Measurements from ENCODE around the gene BAIAP2L1.

The BAIAP2L1 gene

DNA sequence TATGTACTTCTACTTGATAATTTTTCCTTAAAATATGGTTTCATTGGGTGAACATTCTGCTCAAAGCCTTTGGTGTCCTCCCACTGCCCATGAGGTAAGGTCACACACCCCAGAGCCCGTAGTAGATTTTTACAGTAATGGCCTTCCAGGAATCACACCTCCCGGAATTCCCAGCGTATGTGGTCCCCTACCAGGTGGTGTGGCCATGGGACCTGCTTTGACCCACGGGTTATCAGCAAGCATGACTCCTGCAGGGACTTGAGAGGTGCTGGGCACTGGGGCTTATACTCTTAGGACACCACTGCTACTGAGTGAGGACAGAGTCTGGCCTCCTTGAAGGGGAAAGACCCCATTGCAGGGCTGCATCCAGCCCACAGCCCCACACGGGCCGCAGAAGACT, 42.2 kb downstream of the BAIAP2L1 start:
- DNase-seq (ENCODE audit: low read depth in 2 of 2) = no peak

DNA sequence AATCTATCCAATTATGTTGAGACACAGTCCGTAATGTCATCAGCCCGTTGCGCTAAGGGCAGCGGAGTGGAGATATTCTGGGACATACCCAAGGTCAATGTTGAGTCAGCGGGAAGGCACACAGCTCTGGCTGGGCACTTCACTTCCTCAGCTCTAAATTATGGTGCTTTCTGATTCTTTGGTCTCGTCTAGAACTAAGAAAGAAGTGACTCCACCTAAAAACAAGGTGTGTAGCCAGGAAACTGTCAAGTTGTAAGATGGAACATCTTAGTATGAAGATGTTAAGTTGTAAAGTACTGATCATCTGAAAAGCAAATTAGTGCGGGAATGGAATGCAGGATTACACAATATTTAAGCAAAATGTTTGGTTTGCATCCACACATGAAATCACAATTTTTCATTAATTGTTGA, 43.1 kb downstream of the BAIAP2L1 start:
- DNase-seq (ENCODE audit: low read depth in 2 of 2) = no peak

DNA sequence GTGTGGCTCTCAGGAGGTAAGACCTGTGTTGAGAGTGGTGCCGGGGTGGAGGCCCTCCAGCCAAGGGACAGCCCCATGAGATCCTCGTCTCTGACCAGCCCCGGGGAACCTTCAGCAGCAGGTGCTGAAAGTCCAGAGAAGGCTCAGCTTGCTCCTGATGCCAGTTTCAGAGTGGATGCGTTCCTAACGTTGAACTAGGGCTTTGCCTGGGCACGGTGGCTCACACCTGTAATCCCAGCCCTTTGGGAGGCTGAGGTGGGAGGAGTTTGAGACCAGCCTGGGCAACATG, 45.7 kb downstream of the BAIAP2L1 start:
- DNase-seq (ENCODE audit: low read depth in 2 of 2) = no peak

DNA sequence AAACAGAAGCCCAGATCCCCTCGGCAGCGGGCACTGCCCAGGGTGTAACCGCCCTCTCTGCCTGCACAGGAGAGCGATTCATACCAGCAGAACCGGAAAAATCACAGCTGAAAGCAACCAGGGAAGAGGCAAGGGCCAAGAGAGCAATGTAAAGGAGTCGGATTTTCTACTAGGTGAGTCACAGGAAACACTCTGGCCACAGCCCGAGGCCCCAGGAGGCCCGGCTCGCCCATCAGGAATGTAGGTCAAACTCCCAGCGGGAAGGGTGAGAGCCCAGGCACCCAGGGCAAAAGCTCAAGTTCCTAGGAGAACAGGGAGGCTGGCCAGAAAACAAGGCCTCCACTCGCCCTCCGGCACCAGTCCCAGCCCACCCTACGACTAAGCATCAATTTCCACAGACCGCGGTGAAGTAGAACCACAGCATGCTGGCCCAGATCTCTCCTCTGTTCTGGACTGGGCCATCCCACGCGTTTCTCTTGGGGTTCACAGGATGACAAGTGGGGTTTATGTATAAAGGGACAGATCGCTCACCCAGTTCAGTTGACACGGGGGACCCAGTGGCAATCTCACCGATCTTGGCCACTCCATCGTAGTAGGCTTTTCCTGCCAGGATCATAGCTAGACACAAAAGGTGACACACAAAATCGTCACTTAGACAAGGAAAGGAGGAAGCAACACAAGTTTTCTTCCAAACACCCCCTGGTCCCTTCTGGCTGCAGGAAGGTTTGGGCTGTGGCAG, 46.2 kb downstream of the BAIAP2L1 start:
- DNase-seq (ENCODE audit: low read depth in 2 of 2) = no peak

DNA sequence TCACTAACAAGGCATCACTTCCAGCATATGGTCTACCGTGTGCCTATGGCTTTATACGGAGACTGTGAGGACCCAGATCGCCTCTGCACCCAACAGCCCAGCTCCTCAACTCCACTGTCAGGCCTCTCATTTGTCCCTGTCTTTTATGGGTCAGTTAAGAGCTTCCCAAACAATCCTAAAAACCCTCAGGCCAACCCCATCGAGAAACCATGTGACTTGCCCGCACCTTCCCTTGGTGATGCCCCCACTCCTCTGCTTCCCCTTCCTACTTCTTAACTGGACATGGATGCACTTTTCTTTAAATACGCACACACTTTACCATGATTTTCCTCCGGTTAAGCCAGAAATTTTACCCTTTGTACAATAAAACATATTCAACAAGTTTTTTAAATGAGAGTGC, 46.8 kb downstream of the BAIAP2L1 start:
- DNase-seq (ENCODE audit: low read depth in 2 of 2) = no peak

DNA sequence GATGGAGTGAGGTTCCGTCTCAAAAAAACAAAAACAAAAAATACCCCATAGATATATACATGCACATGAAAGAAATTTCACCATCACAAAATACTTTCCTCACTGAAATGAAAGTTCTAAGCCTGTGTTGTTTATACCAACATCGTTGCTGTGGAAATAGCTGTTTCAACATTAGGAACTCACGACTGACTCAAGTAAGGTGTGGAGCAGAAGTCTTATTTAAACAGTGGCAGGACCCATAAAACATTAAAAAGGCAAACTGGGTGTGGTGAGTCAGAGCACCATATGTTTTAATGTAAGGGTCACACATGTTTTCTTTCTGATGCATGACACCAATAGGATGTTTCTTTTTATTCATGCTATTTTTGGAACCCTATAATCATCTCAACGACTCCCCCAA, 48.3 kb downstream of the BAIAP2L1 start:
- DNase-seq (ENCODE audit: low read depth in 2 of 2) = no peak

DNA sequence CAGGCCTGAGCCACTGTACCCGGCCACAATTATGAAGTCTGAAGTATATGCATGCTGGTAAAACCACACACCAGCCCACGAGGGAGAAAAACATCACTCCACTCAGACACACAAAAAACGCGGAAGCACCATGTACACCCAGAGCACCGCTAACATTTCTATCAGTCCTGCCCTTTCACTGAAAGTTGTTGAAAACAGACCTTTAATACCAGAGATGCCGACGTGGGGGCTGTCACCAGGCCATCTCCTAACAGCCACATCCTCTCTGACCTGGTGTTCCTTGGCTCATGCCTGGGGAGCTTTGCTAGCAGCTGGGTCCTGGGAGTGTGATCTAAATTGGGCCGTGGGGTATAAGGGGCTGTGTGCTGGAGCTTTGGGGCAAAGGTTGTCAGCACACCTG, 49.8 kb downstream of the BAIAP2L1 start:
- DNase-seq (ENCODE audit: low read depth in 2 of 2) = no peak

DNA sequence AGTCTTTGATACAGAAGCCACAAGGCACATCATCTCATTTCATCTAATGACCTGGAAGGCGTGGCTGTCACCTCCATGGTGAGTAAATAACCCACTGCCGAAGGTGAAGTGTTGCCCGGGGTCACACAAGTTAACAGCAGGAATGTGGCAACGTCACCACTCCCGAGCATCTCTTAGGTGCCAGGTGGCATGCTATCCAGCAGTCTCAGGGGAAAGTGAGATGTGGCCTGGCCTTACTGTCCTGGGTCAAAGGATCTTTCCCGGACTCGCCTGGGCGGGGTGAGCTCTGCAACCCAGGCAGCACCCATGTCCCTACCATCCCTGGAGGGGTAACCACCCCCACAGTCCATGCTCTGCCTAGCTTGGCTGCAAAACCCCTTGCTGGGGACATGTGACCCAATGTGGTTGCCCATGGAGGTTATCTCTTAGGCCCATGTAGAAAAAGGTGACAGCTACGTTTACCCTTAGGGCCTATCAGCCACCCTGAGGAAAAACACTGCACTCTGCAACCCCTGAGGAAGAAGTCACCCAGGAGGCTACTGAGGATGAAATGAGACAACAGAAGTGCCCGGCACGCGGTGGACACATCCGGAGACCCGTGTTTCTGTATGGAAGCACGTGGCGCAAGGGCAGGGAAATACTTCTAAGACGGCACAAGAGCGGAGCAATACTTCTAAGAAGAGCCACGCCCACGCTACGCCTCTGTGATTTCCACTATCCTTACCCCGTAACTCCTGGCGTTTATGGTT, 52.0 kb downstream of the BAIAP2L1 start:
- no peak for DNase-seq (ENCODE audit: low read depth in 2 of 2)

DNA sequence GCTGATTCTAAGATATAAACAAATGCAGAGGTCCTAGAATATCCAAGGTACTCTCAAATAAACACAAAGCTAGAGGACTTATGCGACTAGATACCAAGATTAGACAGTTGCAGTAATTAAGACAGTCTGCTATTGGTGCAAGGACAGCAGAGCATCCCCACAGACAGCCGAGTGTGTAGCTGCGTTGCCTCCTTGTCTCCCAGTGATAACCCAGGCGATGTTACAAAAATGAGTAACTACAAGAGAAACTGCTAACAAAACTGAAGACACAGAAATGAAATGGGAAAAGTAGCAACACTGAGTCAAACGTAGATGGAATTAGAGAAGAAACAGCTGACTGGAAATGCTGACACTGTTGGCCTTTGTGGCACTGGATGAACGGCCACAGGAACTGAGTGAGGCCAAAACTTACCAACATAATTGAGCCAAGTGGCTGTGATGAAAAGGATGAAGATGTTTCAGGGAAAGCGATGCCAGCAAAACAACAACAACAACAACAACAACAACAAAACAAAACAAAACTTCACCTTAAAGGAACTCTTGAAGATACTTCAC, 54.3 kb downstream of the BAIAP2L1 start:
- no peak for DNase-seq (ENCODE audit: low read depth in 2 of 2)

DNA sequence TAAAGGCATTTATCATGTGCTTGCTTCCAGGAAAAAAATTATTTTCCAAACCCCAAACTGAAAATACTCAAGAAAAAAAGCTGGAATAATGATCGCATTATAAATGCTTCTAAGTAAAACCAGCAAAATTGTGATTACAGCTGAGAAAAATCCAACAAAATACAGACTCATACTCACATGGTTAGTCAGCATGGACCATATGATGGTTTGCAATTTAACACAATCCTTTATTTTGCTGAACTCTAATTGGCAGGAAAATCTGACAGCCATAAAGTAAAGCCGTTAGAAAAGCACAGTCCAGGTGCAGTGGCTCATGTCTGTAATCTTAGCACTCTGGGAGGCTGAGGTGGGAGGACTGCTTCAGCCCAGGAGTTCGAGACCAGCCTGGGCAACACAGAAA, 59.8 kb downstream of the BAIAP2L1 start:
- no peak for DNase-seq (ENCODE audit: low read depth in 2 of 2)

DNA sequence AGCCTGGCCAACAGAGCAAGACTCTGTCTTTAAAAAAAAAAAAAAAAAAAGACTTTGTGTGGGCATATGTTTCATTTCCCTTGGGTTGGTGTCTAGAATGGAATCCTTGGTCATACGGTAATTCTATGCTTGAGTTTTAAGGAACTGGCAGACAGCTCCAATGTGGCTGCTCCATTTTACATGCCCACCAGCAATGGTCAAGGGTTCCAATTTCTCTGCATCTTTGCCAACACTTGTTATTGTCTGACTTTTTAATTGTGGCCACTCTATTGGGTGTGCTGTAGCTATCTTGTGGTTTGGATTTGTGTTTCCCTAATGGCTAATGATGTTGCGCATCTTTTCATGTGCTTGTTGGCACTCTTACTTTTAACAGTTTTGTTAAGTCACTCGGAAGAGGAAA, 61.8 kb downstream of the BAIAP2L1 start:
- no peak for DNase-seq (ENCODE audit: low read depth in 2 of 2)

DNA sequence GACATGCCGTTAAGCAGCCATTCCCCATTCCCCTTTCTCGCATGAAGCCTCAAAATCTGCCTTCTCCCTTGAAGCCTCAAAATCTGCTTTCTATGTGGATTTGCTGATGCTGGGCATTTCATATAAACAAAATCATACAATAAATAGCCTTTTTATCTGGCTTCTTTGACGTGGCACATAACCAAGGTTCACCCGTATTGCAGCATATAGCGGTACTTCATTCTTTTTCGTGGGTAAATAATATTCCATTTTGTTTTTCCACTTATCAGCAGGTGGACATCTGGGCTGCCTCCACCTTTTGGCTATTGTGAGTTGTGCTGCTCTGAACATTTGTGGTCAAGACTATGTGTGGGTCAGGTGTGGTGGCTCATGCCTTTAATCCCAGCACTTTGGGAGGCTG, 62.4 kb downstream of the BAIAP2L1 start:
- DNase-seq (ENCODE audit: low read depth in 2 of 2) = no peak

DNA sequence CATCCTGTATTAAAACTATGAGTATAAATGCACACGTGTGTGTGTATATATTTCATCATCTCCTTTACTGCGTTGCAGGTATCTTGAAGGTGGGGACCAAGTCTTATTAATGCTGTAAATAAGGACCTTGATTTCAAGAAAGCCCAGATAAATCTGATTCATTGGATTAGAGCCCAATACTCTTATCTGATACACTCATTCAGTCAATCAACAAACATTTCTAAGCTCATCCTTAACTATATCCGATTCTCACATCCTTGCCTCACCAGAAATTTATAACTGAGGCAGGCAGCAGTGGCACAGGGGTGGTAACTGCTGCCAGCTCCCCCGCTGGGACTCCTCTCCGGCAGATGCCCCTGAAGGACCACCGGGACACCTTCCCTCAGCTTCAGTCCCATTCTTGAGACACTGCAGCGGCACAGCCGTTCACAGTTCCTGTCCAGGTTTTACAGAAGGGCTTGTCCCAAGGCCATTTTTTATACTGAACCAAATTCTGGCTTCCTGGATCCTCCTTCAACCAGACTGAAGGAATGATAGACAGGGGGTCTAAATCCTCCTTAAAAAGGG, 65.4 kb downstream of the BAIAP2L1 start:
- DNase-seq (ENCODE audit: low read depth in 2 of 2) = no peak

DNA sequence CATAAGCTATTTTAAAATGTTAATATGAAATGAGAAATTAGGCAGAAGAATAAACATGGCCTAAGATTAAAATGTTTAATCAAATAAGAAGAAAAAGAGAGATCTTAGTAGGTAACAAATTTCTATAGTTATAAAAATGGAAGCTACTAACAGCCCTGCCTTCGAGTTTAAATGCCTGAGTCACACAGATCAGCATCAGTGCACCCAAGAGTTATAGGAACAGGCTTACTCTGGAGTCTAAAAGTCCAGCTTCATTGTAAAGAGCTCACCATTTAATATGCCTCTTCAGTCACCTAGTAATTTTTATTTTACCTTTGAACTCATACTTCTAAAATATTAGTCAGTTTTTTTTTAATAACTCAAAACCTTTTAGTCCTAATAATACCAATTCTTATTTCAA, 66.8 kb downstream of the BAIAP2L1 start:
- DNase-seq (ENCODE audit: low read depth in 2 of 2) = no peak

DNA sequence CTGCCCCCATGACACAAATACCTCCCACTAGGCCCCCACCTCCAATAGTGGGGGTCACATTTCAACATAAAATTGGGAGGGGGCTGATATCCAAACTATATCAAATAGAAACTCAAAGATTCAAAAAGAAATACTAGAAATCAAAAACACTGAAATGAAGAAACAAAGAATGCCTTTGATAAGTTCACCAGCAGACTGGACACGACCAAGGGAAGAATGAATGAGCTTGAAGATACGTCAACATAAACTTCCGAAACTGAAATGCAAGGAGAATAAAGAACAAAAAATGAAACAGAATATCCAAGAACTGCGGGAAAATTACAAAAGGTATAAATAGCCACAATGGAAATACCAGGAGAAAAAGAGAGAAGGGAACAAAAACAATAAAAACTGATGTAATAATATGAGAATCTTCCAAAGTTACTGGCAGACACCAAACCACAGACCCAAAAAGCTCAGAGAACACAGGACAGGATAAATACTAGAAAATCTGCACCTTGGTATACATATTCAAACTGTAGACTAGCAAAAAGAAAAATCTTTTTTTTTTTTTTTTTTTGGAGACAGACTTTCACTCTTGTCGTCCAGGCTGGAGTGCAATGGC, 69.9 kb downstream of the BAIAP2L1 start:
- DNase-seq (ENCODE audit: low read depth in 2 of 2) = no peak

DNA sequence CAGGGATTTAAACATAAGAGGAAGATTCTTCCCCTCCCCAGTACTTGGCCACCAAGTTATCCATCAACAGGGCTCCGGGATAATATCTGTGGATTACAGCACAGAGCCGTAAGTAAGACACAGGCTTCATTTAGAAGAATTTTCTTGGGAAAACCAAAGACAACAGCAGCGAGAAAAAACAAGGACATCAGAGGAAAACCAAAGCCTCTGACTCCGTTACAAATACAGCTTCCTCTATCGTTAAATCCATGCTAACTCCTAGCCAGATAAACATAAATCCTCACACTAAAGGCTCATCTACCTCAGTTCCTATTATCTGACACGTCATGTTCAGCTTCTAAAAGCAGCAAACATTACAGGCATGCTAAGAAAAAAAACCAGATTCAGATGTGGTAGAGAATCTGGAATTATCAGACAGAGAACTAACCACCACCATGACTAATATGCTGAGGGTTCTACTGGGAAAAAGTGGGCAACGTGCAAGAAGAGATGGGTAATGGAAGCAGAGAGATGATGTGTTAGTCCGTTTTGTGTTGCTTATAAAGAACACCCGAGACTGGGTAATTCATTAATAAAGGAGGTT, 71.0 kb downstream of the BAIAP2L1 start:
- no peak for DNase-seq (ENCODE audit: low read depth in 2 of 2)

DNA sequence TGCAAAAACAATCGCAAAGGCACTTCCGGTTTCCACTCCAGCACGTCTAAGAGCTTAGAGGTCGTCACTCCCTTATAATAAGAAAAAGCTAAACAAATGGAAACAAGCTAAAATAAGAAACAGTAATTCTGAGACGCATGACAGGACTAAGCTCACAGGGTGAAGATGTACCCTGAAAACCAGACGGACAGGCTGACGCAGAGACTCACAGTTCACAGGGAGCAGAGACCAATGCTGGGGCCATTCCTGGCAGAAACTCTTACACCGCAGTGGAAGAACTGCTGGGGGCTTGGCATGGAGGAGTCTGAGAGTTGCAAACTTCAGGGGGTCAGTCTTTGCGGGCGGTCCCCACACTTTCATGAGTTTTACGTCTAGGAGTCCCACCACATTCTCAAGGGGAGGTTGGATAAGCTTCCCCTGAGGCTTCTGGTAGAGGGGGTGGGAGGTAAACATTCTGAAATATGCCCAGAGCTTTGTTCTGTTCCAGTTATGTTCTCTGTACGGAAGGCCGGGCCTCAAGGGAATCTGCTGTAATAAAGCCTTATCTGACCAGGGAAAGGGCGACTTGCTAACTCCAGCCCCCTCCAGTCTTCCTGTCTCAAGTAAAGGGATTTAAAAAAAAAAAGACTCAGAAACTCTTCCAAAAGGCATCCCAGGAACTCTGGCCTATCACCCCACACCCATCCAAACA, 71.6 kb downstream of the BAIAP2L1 start:
- no peak for DNase-seq (ENCODE audit: low read depth in 2 of 2)

DNA sequence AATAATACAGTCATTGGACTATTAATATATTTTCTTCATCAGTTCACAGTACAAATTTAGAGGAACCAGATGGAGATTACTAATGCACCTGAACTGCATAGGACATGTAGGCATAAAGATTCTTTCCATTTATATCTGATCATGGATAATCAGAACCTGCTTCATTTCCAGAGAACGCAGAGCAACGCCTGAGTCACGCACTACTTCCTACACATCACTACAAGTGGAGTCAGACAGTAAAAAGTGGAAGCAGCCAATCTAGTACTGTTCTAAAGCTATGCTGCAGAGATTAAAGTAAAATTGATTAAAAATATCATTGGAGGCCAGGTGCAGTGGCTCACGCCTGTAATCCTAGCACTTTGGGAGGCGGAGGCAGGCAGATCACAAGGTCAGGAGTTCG, 76.1 kb downstream of the BAIAP2L1 start:
- DNase-seq (ENCODE audit: low read depth in 2 of 2) = no peak

DNA sequence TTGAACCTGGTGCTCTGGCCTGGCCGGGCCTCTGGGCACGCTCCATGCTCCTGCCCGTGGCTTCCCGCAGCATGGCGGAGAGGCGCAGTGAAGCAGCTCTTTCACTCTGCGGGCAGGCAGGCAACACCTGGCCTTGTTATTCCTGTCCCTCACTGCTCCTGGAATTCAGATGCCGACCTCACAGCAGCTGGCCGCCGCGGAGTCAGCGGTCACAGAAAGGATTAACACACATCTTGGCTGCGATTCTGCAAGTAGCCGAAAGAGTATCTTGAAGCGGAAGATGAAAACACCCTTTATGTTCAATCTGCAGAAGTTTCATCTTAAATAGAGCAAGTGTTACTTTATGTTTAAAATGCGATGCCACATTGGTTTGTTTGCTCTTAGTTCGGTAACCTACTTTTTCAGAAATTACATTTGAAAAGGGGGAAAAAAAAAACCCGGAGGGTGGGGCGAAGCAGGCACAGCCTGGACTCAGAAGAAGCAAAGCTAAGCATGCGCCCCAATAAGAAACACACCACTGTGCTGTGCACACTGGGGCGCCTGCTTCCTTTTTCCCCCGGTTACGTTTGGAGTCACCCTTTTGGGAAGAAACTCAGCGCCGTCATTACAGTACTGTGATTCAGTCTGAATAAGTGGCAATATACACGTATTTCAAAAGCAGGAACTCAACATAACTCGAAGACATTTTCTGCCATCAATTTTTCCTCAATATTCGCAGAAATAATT, 77.1 kb downstream of the BAIAP2L1 start:
- no peak for DNase-seq (ENCODE audit: low read depth in 2 of 2)

DNA sequence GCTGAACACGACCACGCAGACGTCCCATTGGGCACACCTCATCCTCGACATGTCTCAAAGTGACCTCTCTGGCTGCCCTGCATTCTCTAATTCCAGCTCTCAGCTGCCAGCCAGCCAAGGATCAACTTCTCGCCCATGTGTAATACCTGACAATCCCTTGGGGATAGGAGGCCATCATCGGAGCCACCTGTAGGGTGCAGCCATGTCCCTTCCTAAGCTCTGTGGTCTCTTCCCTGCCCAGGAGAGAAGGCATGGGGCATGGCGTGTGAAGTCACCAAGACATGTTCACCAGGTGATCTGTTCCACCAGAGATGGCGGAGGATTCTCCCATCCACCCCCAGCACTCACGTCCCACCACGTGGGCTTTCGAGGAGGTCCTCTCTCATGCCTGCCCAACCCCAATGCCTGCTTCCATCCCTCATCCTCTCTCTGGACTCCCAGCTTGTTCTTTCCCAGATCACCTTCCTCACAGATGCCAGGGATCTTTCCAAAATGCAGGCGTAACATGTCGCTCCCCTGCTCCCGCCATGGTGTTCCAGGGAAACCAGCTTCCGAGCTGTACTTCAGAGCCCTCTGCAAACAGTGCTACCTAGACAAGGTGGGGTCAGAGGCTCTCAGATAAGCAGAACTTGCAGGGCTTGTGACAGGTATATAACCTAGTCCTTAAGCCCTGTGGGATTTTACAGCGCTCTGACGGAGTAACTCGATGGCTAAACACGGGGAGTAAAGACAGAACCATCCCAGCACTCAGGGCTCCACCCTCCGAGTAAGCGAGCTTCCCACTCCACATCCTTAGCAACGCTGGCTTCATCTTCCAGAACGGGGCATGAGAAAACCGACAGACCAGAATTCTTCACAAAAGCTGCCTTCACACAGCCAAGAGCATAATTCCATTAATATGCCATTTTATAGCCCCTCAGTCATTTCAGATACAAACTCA, 78.3 kb downstream of the BAIAP2L1 start:
- DNase-seq (ENCODE audit: low read depth in 2 of 2) = no peak

Data from stimulated activated CD8-positive, alpha-beta memory T cell treated with anti-CD3 and anti-CD28 coated beads, Interleukin-2, amount 100 ng/mL, for 48 hours (primary cell).